Caco-2 (cell line): Measurements from ENCODE around the gene SLC35A1. TPM values are rescaled to one million over a fixed set of nuclear protein-coding genes. Genes with fewer than 3 reads are reported as not detected.
"Not testable (repeated sequence)": the region's sequence is repeated elsewhere in the genome, so short reads cannot be mapped to it uniquely, and the experiment has no call there.

Experiments
- BruUV-seq: library from RNA; stranded (reverse); fragments of 400-500 nt; replicated peaks from 2 replicates; lab custom pipeline; 2021; lab: Mats Ljungman, UMichigan
- CTCF ChIA-PET: fragments of 300-600 bp; sonication (Branson Sonifier 250); formaldehyde crosslinking; loops from one replicate; lab custom pipeline; 2022; ENCODE audit warnings: antibody characterized with exemption; lab: Charles Lee
- POLR2A ChIA-PET: fragments of 300-600 bp; sonication (Branson Sonifier 250); formaldehyde crosslinking; loops from one replicate; lab custom pipeline; 2022; ENCODE audit warnings: antibody characterized with exemption; lab: Charles Lee
- DNase-seq, 2 experiments: peaks; one replicate each; pipeline versions ENCODE4 v3.0.0 to v3.0.0-alpha.2; 2020 to 2022
- H3K27me3 ChIP-seq: replicated peaks from 2 replicates; pipeline ENCODE4 v1.6.0; 2011; ENCODE audit warnings: low read length; ENCODE audit not compliant: control insufficient read depth, insufficient read depth
- H3K36me3 ChIP-seq: 2 replicates; pipeline ENCODE4 v1.5.1; 2011; ENCODE audit warnings: low read length; ENCODE audit not compliant: control insufficient read depth, insufficient read depth
- H3K4me1 ChIP-seq: fragments of 250-450 bp; sonication (Bioruptor Pico); 2 replicates; pipeline ENCODE4 v1.5.1; 2020; ENCODE audit warnings: mild to moderate bottlenecking
- H3K4me3 ChIP-seq: 2 replicates; pipeline ENCODE4 v1.5.1; 2011; ENCODE audit warnings: low read depth, mild to moderate bottlenecking, control low read depth, low read length
- H3K9me3 ChIP-seq: fragments of 250-450 bp; sonication (Bioruptor Pico); 2 replicates; pipeline ENCODE4 v1.5.1; 2020; ENCODE audit warnings: mild to moderate bottlenecking, moderate library complexity
- H3K27ac Mint-ChIP-seq: one replicate; pipeline ENCODE4 v1.8.0; 2022; ENCODE audit warnings: mixed read lengths; ENCODE audit not compliant: unreplicated experiment
- H3K27me3 Mint-ChIP-seq: one replicate; pipeline ENCODE4 v1.8.0; 2022; ENCODE audit warnings: mixed read lengths; ENCODE audit not compliant: insufficient read depth, unreplicated experiment
- H3K36me3 Mint-ChIP-seq: one replicate; pipeline ENCODE4 v1.8.0; 2022; ENCODE audit warnings: mild to moderate bottlenecking, mixed read lengths; ENCODE audit not compliant: insufficient read depth, unreplicated experiment
- H3K4me1 Mint-ChIP-seq: one replicate; pipeline ENCODE4 v1.8.0; 2022; ENCODE audit warnings: low read depth, mixed read lengths; ENCODE audit not compliant: unreplicated experiment
- H3K4me3 Mint-ChIP-seq: one replicate; pipeline ENCODE4 v1.8.0; 2022; ENCODE audit warnings: mild to moderate bottlenecking, moderate library complexity, mixed read lengths; ENCODE audit not compliant: unreplicated experiment
- H3K9me3 Mint-ChIP-seq: one replicate; pipeline ENCODE4 v1.8.0; 2022; ENCODE audit warnings: mixed read lengths; ENCODE audit not compliant: unreplicated experiment
- intact Hi-C: fragments of 100-400 bp; cut with micrococcal nuclease; formaldehyde crosslinking; loops from one replicate; pipeline ENCODE4 v1.10.0; 2022; ENCODE audit not compliant: unreplicated experiment
- total RNA-seq: library from RNA; stranded (reverse); gene quantifications from 2 replicates; pipeline ENCODE4 v1.2.3, GENCODE V29; 2022
- TF ChIP-seq, protein P1 (sequence below), 2 experiments: fragments of 200-600 bp in 1 of 2; IDR thresholded peaks; 1 replicate in 1 of 2; 2 replicates in 1 of 2; pipeline versions ENCODE4 v1.5.1 to v1.8.0; 2011 to 2022; ENCODE audit warnings: antibody characterized with exemption in 1 of 2, control low read depth in 1 of 2, inconsistent platforms in 1 of 2, low read depth in 1 of 2, low read length in 1 of 2, mild to moderate bottlenecking in 1 of 2, moderate library complexity in 1 of 2; ENCODE audit not compliant: insufficient read depth in 1 of 2, severe bottlenecking in 1 of 2, unreplicated experiment in 1 of 2

The SLC35A1 gene
- total RNA-seq, 1 experiment from 2014 or later, result 12.7 TPM

GRCh38 chr6:87484491-87484890 is 11.7 kb downstream of the SLC35A1 start:
- POLR2A ChIA-PET, result no interaction called here
- BruUV-seq, result no TSS peak
- no peak overlapping the region for H3K4me3 Mint-ChIP-seq
- Histone ChIP-seq H3K9me3 (no peaks in the 10 kb centered on the region), H3K4me1 (0 out of 2 replicates have a peak, but pooled peaks cover 8% of the 10 kb centered on the region), H3K4me3 (no peak overlapping the region), H3K36me3 (no peaks in the 10 kb centered on the region; the same call in 1 of the 2 replicates), H3K27me3 (no peaks in the 10 kb centered on the region)
- H3K4me1 Mint-ChIP-seq, result peaks cover 6% of the 10 kb centered on the region
- CTCF ChIA-PET, result no interaction called here
- H3K9me3 Mint-ChIP-seq, result peaks cover 17% of the 10 kb centered on the region
- H3K27ac Mint-ChIP-seq, result no peak overlapping the region
- peaks cover 16% of the 10 kb centered on the region for H3K36me3 Mint-ChIP-seq
- intact Hi-C loops, result no loop called here
- DNase-seq, result no peak
- no peaks in the 10 kb centered on the region for H3K27me3 Mint-ChIP-seq
- TF ChIP-seq, protein P1, sequence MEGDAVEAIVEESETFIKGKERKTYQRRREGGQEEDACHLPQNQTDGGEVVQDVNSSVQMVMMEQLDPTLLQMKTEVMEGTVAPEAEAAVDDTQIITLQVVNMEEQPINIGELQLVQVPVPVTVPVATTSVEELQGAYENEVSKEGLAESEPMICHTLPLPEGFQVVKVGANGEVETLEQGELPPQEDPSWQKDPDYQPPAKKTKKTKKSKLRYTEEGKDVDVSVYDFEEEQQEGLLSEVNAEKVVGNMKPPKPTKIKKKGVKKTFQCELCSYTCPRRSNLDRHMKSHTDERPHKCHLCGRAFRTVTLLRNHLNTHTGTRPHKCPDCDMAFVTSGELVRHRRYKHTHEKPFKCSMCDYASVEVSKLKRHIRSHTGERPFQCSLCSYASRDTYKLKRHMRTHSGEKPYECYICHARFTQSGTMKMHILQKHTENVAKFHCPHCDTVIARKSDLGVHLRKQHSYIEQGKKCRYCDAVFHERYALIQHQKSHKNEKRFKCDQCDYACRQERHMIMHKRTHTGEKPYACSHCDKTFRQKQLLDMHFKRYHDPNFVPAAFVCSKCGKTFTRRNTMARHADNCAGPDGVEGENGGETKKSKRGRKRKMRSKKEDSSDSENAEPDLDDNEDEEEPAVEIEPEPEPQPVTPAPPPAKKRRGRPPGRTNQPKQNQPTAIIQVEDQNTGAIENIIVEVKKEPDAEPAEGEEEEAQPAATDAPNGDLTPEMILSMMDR (IDR thresholded peaks at IDR 0.05; ENCODE audit: insufficient read depth in 1 of 2, low read depth in 1 of 2, low read length in 1 of 2, severe bottlenecking in 1 of 2, unreplicated experiment in 1 of 2), result no peak

GRCh38 chr6:87487555-87487954 is 14.8 kb downstream of the SLC35A1 start:
- H3K9me3 Mint-ChIP-seq, result peaks cover 17% of the 10 kb centered on the region
- intact Hi-C loops, result no loop called here
- H3K27me3 Mint-ChIP-seq, result no peaks in the 10 kb centered on the region
- H3K4me1 Mint-ChIP-seq, result peaks cover 6% of the 10 kb centered on the region
- ChIA-PET CTCF (no interaction called here), POLR2A (interaction anchor here (0.6 kb wide), 1 partner anchor 414 kb away, joined by 7 read pairs; no protein-coding TSS in a partner anchor)
- TF ChIP-seq, protein P1 (IDR thresholded peaks at IDR 0.05; ENCODE audit: insufficient read depth in 1 of 2, low read depth in 1 of 2, low read length in 1 of 2, severe bottlenecking in 1 of 2, unreplicated experiment in 1 of 2), result no peak
- H3K4me1 ChIP-seq, result 0 out of 2 replicates have a peak, but pooled peaks cover 8% of the 10 kb centered on the region
- no peak overlapping the region for H3K27ac Mint-ChIP-seq
- peaks cover 16% of the 10 kb centered on the region for H3K36me3 Mint-ChIP-seq
- H3K36me3 ChIP-seq, result no peaks in the 10 kb centered on the region; the same call in 1 of the 2 replicates
- H3K4me3 Mint-ChIP-seq, result no peak overlapping the region
- H3K9me3 ChIP-seq, result no peaks in the 10 kb centered on the region
- DNase-seq, result no peak
- no peak overlapping the region for H3K4me3 ChIP-seq
- H3K27me3 ChIP-seq, result no peaks in the 10 kb centered on the region
- no TSS peak for BruUV-seq

DNA sequence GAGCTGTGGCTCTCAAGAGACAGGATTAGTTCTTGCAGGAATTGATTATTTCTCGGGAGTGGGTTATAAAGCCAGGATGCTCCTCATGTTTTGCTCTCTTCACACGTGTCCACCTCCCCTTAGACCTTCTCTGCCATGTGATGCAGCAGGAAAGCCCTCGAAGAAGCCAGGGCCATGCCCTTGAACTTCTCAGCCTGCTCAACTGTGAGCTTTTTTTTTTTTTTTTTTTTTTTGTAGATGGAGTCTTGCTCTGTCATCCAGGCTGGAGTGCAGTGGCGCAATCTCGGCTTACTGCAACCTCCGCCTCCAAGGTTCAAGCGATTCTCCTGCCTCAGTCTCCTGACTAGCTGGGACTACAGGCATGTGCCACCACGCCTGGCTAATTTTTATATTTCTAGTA is 16.6 kb downstream of the SLC35A1 start:
- H3K9me3 ChIP-seq, H3K4me3 ChIP-seq, intact Hi-C loops, H3K4me1 ChIP-seq, H3K27me3 Mint-ChIP-seq, H3K27me3 ChIP-seq, H3K9me3 Mint-ChIP-seq, H3K27ac Mint-ChIP-seq, H3K4me1 Mint-ChIP-seq, CTCF ChIA-PET, BruUV-seq, H3K36me3 ChIP-seq, H3K4me3 Mint-ChIP-seq, DNase-seq: not testable (repeated sequence)
- POLR2A ChIA-PET, result interaction anchor here (0.7 kb wide), 1 partner anchor 96 kb away, joined by 5 read pairs; no protein-coding TSS in a partner anchor
- H3K36me3 Mint-ChIP-seq, result peaks cover 11% of the 10 kb centered on the region
